ENCODE results near the gene ATP5IF1. TPM values are rescaled to one million over a fixed set of nuclear protein-coding genes. Genes with fewer than 3 reads are reported as not detected.

ATP5IF1 gene
- total and polyA plus RNA-seq, 2 of the 4 experiments (the other 2 are of a cell fraction), result 33.7 to 105 TPM

DNA sequence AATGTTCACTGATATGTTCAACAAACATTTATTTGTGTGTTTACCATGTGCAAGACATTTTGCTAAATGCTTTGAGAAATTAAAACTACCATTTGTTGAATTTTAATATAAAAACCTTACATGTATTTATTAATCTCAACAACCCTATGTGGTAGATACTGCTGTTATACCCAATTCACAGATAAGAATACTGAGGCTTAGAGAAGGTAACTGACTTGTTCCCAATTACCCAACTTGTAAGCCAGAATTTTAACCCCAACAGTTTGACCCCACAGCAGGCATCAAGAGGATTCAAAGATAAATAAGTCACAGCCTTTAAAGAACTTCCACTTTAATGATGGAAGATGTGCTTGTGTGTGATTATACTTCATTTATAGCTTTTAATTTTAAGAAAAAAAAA, 6.8 kb upstream of the ATP5IF1 start:
- Histone ChIP-seq H3K27me3 (ENCODE audit: control insufficient read depth, insufficient read depth, low read length) (no peaks in the 10 kb centered on the region), H2AFZ (replicated peaks; ENCODE audit: low read length, poor library complexity) (no peak overlapping the region), H3K9me1 (ENCODE audit: insufficient read depth, low read length) (peaks cover 5% of the 10 kb centered on the region; the same call in 1 of the 2 replicates), H2AK9ac (replicated peaks; ENCODE audit: low read depth, low read length, poor library complexity) (no peak overlapping the region), H2BK15ac (ENCODE audit: low read depth, low read length) (no peak overlapping the region), H4K91ac (ENCODE audit: insufficient read depth, low read depth, low read length) (no peak overlapping the region), H3K4me1 (ENCODE audit: control insufficient read depth, insufficient read depth, low read length) (no peaks in the 10 kb centered on the region), H3K4me3 (ENCODE audit: insufficient read depth, low read depth, low read length) (no peak overlapping the region), H2BK20ac (ENCODE audit: low read depth, low read length) (no peak overlapping the region), H3K9ac (ENCODE audit: low read depth, low read length) (no peak overlapping the region), H2BK120ac (ENCODE audit: low read depth, low read length) (no peak overlapping the region), H3K23ac (ENCODE audit: low read depth, low read length) (no peak overlapping the region), H3K27ac (ENCODE audit: insufficient read depth, low read length) (no peak overlapping the region), H4K8ac (ENCODE audit: low read depth in 2 of 2, low read length in 2 of 2) (no peak overlapping the region), H3K36me3 (ENCODE audit: control insufficient read depth, insufficient read depth, low read length) (peaks cover 25% of the 10 kb centered on the region), H3K18ac (ENCODE audit: low read depth, low read length) (no peak overlapping the region), H2BK5ac (ENCODE audit: low read depth, low read length, poor library complexity, severe bottlenecking) (no peak overlapping the region), H3K9me3 (ENCODE audit: control insufficient read depth, insufficient read depth, low read length) (no peaks in the 10 kb centered on the region), H4K20me1 (ENCODE audit: insufficient read depth, low read length) (peaks cover 8% of the 10 kb centered on the region; the same call in 1 of the 2 replicates), H2AK5ac (ENCODE audit: low read depth, low read length) (no peak overlapping the region), H4K5ac (ENCODE audit: low read depth, low read length) (no peak overlapping the region), H3K4me2 (ENCODE audit: low read depth, low read length) (no peak overlapping the region), H3K14ac (replicated peaks; ENCODE audit: low read depth, low read length) (no peak overlapping the region), H3K4ac (ENCODE audit: low read depth, low read length) (no peak overlapping the region), H3K56ac (ENCODE audit: extremely low read depth, insufficient read depth, low read length) (no peak overlapping the region), H3K79me1 (ENCODE audit: low read depth in 1 of 2, low read length in 2 of 2) (peaks cover 25 to 42% of the 10 kb centered on the region in 2 experiments)
- POLR2A ChIA-PET (ENCODE audit: unreplicated experiment), result no interaction called here
- dilution Hi-C loops (cut with HindIII; ENCODE audit: low sequenced_read_pairs, unreplicated experiment), result no loop called here
- CTCF ChIA-PET, result no interaction called here
- ATAC-seq (ENCODE audit: low read depth) (no peak), DNase-seq (no peak)
- intact Hi-C loops (cut with micrococcal nuclease), result no loop called here
- TF ChIP-seq FOS (IDR thresholded peaks at IDR 0.05; ENCODE audit: low read depth, low read length) (no peak), RFX5 (IDR thresholded peaks at IDR 0.05; ENCODE audit: low read depth, low read length) (no peak), SMC3 (IDR thresholded peaks at IDR 0.05; ENCODE audit: low read depth, low read length) (no peak), NFE2L2 (IDR thresholded peaks at IDR 0.05; ENCODE audit: low read depth, low read length) (no peak), MXI1 (IDR thresholded peaks at IDR 0.05; ENCODE audit: borderline replicate concordance, low read depth, low read length) (no peak), CHD1 (IDR thresholded peaks at IDR 0.05; ENCODE audit: low read depth, low read length) (no peak), MAZ (IDR thresholded peaks at IDR 0.05; ENCODE audit: borderline replicate concordance, low read depth, low read length) (no peak), RCOR1 (IDR thresholded peaks at IDR 0.05; ENCODE audit: insufficient replicate concordance, low read length) (no peak), CTCF (conservative IDR thresholded peaks at IDR 0.05; ENCODE audit: low read depth, low read length) (no peak), MAFK (IDR thresholded peaks at IDR 0.05; ENCODE audit: low read depth, low read length) (no peak), POLR2A (IDR thresholded peaks at IDR 0.05; ENCODE audit: low read depth, low read length) (no peak), CEBPB (IDR thresholded peaks at IDR 0.05; ENCODE audit: low read depth, low read length) (no peak), RAD21 (IDR thresholded peaks at IDR 0.05; ENCODE audit: low read length) (no peak), BHLHE40 (IDR thresholded peaks at IDR 0.05; ENCODE audit: low read depth, low read length) (no peak), ELK1 (IDR thresholded peaks at IDR 0.05; ENCODE audit: borderline replicate concordance, low read depth, low read length) (no peak), USF2 (IDR thresholded peaks at IDR 0.05; ENCODE audit: low read depth, low read length) (no peak)
- in situ Hi-C loops (cut with MboI; ENCODE audit: low sequenced_read_pairs), result no loop called here
- BruUV-seq (replicated peaks), result no TSS peak

Data from IMR-90 (cell line).